Muscle of arm (tissue), 12 donors: ENCODE measurements around the gene ECPAS. TPM values are rescaled to one million over a fixed set of nuclear protein-coding genes. Genes with fewer than 3 reads are reported as not detected.
"Not testable (repeated sequence)": the region's sequence is repeated elsewhere in the genome, so short reads cannot be mapped to it uniquely, and the experiment has no call there.

Experiments used
- DNase-seq: peaks from one replicate; pipeline ENCODE4 v3.0.0-alpha.2; 2013
- polyA plus RNA-seq, 12 donors: library from polyadenylated mRNA; unstranded; fragments of 120-200 nt; gene quantifications; one replicate each; pipeline ENCODE4 v1.2.1, GENCODE V29; 2013; ENCODE audit not compliant: insufficient read length in 12 of 12

Gene ECPAS
- polyA plus RNA-seq, 12 donors, result 76.4 to 192 (median 142) TPM; not detected in 1

DNA sequence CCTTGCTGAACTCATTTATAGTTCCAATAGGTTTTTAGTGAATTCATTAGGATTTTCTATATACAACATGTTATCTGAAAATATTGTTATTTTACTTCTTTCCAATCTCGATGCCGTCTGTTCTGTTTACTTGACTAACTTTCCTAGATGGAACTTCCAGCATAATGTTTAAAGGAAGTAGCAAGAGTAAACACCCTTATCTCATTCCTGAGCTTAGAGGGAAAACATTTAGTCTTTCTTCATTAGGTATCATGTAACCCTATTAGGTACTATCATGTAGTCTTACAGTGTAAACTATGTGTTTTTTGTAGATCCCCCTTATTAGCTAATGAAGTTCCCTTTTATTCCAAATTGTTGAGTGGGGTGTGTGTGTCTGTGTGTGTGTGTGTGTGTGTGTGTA is 131.6 kb downstream of the ECPAS start:
- DNase-seq, result no peak

- no peak for DNase-seq
Measured at GRCh38 chr9:111350556-111350955, 133.6 kb downstream of the ECPAS start.

- DNase-seq, result no peak
Measured at GRCh38 chr9:111349766-111350165, 134.4 kb downstream of the ECPAS start.

DNA sequence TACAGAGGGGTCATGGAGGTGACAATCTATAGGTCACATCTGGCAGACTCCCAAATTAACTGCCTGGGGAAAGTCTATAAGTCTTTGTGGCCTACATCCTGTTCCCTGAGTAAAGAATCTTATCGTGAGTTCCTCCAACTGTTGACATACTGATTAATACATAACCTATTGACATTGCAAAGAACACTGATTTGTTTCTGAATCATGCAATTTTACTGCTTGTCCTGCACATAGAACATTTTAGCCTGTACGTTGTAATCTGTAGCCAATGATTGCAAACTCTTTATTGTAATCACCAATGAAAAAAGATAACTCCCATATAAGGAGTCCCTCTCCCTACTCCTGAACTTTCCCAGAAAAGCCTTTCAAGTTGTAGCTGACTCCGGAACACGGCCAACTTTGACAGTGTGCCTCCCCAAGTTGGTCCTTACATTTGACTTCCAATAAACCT is 135.3 kb downstream of the ECPAS start:
- DNase-seq, result no peak

- DNase-seq, result not testable (repeated sequence)
Measured at GRCh38 chr9:111334318-111334863, 149.8 kb downstream of the ECPAS start.

DNA sequence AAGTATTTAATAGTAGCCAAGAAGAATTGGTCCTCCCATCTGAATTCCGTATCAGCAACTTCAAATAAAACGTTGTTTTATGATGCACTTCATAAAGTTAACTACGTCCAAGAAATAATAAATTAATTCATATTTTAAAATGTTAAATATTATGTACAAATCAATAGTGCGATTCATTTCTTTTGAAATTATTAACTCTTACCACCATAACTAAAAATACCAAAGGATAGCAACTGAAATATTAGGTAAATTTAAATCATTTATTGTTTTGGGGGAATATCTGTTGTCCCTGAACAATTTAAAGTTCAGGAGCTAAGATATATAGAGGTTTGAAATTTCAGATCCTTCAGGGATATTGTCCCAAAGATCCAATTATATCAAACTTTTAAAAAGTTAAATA is 154.1 kb downstream of the ECPAS start, which contains the start of gene OR2K2:
TSS of gene OR2K2 (minus strand) at position 101 of the 400 bp plus-strand sequence. CDS start 1,791 bp downstream, outside the sequence.
- no peak for DNase-seq

- no peak for DNase-seq
Measured at GRCh38 chr9:111320631-111321030, 163.6 kb downstream of the ECPAS start.

GRCh38 chr9:111316796-111317195 is 167.4 kb downstream of the ECPAS start:
- DNase-seq, result no peak

Other genes starting within 250 kb of the ECPAS start
- gene OR2K2, start 154.2 kb downstream of the ECPAS start, polyA plus RNA-seq, result not detected
- gene ZNF483, start 40.8 kb upstream of the ECPAS start, polyA plus RNA-seq, result 1 to 10 TPM in 7 of 12 donors, under 1 TPM in 3, not detected in 2; 0.58 to 2.9 (median 1.5) TPM
- 10 to 100 TPM in 11 of 12 donors, not detected in 1; 23.3 to 77.3 (median 57.0) TPM for gene PTGR1, start 115.3 kb upstream of the ECPAS start, polyA plus RNA-seq
- 10 to 100 TPM in 2 of 12 donors, 1 to 10 TPM in 9, not detected in 1; 7.5 to 11.4 (median 9.8) TPM for gene DNAJC25, start 147.0 kb upstream of the ECPAS start, polyA plus RNA-seq
- gene GNG10, start 177.2 kb upstream of the ECPAS start, polyA plus RNA-seq, result 10 to 100 TPM in 11 of 12 donors, not detected in 1; 30.7 to 67.9 (median 56.1) TPM